Hepatocyte (in vitro differentiated cells): ENCODE data around the gene ASCL3. TPM values are rescaled to one million over a fixed set of nuclear protein-coding genes. Genes with fewer than 3 reads are reported as not detected.

Experiments
- polyA plus RNA-seq: library from polyadenylated mRNA; unstranded; fragments of >200 nt; fragmentation: Nextera tagmentation; extraction: Ambion mirVana; gene quantifications from 2 replicates; pipeline ENCODE4 v1.2.1, GENCODE V29; 2016
- small RNA-seq: library from RNA; depleted of rRNA; stranded (forward); fragments of <200 nt; gene quantifications from one replicate; pipeline ENCODE3, GENCODE V24; 2014
- total RNA-seq: library from RNA; depleted of rRNA; stranded (reverse); fragments of >200 nt; gene quantifications from 2 replicates; pipeline ENCODE4 v1.2.3, GENCODE V29; 2014

The ASCL3 gene
- total and polyA plus RNA-seq, 2 experiments from 2014 or later = not detected

Small RNA genes within 50 kb of the gene (small RNA-seq; reads per million reads assigned to genes)
- not detected for gene RF00019

Other genes with a start within 250 kb of the ASCL3 start
- 26.6 and 32.2 TPM in 2 replicates for gene AKIP1, start 31.8 kb downstream of the ASCL3 start, total RNA-seq
- 31.3 and 41.1 TPM in 2 replicates for gene AKIP1, start 31.8 kb downstream of the ASCL3 start, polyA plus RNA-seq
- 0.08 TPM in 1 of 2 replicates, not detected in the other for gene C11orf16, start 10.1 kb downstream of the ASCL3 start, total RNA-seq
- not detected in 2 replicates for gene C11orf16, start 10.1 kb downstream of the ASCL3 start, polyA plus RNA-seq
- 47.4 and 47.7 TPM in 2 replicates for gene TMEM9B, start 21.4 kb upstream of the ASCL3 start, total RNA-seq
- gene TMEM9B, start 21.4 kb upstream of the ASCL3 start, polyA plus RNA-seq = 64.9 and 69.6 TPM in 2 replicates
- gene NRIP3, start 61.0 kb upstream of the ASCL3 start, total RNA-seq = 2.4 and 3.2 TPM in 2 replicates
- 2.2 and 2.9 TPM in 2 replicates for gene NRIP3, start 61.0 kb upstream of the ASCL3 start, polyA plus RNA-seq
- gene SCUBE2, start 148.6 kb upstream of the ASCL3 start, total RNA-seq = 8.6 and 14.2 TPM in 2 replicates
- 8.9 and 13.9 TPM in 2 replicates for gene SCUBE2, start 148.6 kb upstream of the ASCL3 start, polyA plus RNA-seq